Fibroblast of skin of scalp (primary cell): ENCODE data around the gene RPL15. TPM values are rescaled to one million over a fixed set of nuclear protein-coding genes. Genes with fewer than 3 reads are reported as not detected.
"Not testable (repeated sequence)": the region's sequence is repeated elsewhere in the genome, so short reads cannot be mapped to it uniquely, and the experiment has no call there.

Experiments used
- DNase-seq: peaks from one replicate; pipeline ENCODE4 v3.0.0-alpha.2; 2013
- polyA plus RNA-seq, 2 experiments: library from polyadenylated mRNA; unstranded; fragments of 120-200 nt; gene quantifications; one replicate each; pipeline ENCODE4 v1.2.1, GENCODE V29; 2013; ENCODE audit not compliant: insufficient read length in 2 of 2

RPL15 gene
- polyA plus RNA-seq (2013, experiment 1 of 2; ENCODE audit: insufficient read length): 2,128 TPM
- polyA plus RNA-seq (2013, experiment 2 of 2; ENCODE audit: insufficient read length): 2,033 TPM

DNA sequence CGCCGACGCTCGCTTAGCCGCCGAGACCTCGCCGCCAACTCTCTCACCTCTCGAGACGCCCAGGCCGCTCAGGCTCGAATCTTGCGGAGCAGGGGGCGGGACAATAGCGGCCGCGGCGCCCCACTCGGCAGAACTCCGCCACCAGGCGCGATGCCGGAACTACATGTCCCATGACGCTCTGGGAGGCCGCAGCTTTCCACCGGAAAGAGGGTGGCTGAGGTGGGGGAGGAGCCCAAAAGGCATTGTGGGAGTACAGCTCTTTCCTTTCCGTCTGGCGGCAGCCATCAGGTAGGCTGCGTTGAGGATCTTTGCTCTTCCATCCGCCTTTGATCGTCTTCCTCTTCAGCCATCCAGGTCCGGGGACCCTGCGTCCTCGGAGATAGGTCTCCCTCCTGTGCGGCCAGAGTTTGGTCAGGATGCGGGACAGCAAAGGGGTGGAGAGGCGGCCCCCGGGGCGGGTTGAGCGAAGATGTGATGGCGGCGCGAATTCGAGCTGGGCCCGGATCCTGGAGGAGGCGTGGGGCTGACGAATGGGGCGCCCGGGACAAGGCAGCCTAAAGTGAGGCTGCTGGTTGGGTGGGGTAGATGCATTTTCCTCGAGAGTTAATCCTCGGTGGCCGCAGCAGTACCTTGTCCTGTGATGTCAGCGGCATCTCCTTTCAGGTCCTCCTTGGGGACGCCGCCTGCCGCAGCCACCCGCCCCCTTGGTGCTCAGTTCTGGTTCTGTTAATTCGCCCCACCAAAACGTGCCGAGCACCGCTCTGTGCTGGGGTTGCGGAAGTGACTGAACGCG lies at the start of gene RPL15, which contains the start of gene NKIRAS1:
Gene RPL15, plus strand, starts transcription at position 247 of the 793 bp plus-strand sequence. CDS start 728 bp downstream, outside the sequence.
Gene NKIRAS1, minus strand, starts transcription at position 105 of the 793 bp plus-strand sequence. CDS start 6,086 bp downstream, outside the sequence.
- peak; percentile 98 for DNase-seq

DNA sequence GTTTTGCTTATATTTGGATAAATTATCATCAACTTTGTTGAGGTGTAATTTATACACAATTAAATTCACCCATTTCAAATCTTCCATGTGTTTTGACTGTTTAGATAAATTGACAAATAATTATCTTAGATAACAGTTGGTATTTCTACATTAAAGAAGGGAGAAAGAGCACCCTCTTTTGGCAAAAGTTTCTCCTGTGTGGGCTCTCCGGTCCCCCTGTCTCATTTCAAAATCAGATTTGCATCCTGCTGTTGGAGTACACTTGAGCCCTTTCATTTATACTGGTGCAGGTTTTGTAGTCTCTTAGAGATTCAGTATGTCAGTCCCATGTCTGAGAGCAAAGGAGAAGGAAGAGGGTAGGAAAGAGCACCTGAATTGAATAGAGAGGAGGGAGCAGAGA lies 49.5 kb upstream of the RPL15 start:
- no peak for DNase-seq

DNA sequence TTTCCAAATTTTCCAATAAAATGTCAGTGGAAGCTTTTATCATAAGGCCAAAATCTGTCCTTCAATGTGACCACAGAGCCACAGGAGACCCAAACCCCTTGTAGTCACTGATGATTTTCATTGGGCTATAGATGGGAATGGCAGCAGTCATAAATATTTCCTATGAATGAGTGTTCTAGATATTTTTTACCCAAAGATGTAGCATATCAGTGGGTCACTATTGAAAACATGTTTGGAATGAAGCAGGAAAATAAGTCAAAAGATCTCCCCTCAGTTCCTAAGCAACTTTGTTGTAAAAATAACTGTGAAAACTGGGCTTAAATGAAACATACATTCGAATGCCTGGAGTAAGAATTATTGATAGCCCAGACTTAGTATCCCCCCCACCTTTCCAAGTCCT lies 49.1 kb upstream of the RPL15 start:
- DNase-seq: peak; percentile 49

DNA sequence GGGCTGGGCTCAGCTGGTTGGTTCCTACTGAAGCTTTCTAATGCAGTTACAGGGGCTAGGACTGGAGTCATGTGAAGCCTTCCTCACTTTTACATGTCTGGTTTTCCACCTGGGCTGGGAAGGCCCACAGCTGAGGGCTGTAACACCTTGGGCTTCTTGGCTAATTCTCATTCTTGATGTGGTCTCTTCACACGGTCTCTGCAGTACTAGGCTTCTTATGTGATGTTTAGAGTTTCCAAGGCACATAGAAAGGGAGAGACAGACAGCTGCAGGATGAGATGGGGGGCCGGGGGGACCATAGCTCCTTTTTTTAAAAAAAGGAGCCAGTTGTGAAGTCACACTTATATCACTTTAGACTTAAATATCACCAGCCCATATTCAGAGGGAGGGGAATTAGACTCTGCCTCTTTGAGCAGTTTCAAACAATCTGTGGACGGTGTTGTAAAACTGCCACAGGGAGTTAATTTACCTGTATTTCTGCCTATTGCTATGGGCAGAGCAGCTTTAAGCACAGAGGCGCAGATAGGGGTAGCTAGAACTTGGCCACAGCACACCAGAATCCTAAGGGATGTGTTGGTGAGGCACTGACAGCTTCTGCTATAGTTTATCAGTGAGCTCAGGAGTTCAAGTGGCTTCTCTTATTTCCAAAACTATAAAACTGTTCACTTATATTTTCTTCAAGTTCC lies 46.8 kb upstream of the RPL15 start:
- DNase-seq: no peak

DNA sequence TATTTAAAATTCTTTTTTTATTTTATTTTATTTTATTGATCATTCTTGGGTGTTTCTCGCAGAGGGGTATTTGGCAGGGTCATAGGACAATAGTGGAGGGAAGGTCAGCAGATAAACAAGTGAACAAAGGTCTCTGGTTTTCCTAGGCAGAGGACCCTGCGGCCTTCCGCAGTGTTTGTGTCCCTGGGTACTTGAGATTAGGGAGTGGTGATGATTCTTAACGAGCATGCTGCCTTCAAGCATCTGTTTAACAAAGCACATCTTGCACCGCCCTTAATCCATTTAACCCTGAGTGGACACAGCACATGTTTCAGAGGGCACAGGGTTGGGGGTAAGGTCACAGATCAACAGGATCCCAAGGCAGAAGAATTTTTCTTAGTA lies 46.3 kb upstream of the RPL15 start:
- DNase-seq: not testable (repeated sequence)

DNA sequence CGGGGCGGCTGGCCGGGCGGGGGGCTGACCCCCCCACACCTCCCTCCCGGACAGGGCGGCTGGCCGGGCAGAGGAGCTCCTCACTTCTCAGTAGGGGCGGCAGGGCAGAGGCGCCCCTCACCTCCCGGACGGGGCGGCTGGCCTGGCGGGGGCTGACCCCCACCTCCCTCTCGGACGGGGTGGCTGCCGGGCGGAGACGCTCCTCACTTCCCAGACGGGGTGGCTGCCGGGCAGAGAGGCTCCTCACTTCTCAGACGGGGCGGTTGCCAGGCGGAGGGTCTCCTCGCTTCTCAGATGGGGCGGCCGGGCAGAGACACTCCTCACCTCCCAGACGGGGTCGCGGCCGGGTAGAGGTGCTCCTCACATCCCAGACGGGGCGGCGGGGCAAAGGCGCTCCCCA lies 45.6 kb upstream of the RPL15 start:
- not testable (repeated sequence) for DNase-seq

DNA sequence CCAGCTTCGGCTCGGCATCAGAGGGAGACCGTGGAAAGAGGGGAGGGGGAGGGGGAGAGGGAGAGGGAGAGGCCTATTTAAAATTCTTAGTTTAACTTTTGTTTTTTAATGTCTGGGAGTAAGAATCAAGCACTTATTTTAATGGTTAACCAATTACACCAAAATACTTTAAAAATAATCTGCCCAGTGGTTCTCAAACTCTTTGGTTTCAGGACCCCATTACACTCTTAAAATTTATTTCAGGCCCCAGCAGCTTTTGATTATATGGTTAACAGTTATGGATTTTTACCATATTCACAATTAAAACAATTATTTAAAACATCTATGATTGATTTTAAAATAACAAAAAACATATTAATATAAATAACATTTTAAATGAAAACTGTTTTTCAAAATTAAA lies 44.6 kb upstream of the RPL15 start:
- DNase-seq: no peak

DNA sequence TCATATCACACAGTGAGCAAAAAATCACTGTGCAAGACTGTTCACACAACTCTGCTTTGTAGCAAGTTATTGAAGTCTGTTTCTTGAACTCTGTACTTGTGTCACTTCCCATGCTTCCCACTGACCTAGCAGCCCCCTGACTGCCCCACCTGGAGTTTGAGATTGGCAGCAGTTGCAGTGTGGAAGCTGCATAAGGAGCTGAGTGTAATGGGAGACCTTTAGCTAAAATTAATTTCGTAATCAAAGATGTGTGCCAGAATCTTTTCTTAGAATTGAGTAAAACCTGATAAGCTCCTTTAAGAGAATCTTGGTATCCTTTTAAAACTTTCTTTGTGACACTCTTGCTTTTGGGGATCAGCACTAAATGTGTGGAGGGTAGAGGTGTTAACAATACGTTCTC lies 43.0 kb upstream of the RPL15 start:
- peak; percentile 5 for DNase-seq

DNA sequence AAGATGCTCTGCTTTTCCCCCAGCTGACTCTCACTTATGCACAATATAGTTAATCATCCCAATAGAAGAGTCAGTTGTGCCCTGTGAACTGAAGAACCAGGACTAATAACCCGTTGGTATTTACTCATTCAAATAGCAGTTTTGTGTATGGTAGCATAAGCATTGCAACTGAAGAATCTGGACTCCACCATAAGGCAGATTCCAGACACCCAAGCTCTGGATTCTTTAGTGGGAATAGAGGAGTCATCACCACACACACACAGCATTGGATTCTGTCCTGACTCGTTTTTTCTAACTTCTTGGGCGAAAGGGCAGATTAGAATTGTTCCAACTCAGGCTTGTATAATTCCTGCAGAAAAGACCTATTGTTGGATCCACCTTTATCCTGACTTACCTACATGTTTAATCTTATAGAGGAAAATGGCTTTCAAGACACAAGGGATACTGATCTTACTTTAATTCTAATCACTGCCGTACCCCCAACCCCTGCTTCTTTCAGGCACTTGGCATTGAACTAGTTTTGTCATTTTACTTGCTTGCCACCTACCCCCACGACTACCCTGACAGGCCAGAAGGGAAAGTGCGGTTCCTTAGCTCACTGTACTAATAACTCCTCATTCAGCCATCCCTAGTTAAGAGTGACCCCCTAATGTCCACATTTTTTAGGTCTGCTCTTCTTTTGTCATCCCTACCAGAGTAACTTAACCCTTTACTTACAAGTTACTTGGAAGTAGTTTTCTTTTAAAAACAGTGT lies 42.4 kb upstream of the RPL15 start:
- peak; percentile 91 for DNase-seq

DNA sequence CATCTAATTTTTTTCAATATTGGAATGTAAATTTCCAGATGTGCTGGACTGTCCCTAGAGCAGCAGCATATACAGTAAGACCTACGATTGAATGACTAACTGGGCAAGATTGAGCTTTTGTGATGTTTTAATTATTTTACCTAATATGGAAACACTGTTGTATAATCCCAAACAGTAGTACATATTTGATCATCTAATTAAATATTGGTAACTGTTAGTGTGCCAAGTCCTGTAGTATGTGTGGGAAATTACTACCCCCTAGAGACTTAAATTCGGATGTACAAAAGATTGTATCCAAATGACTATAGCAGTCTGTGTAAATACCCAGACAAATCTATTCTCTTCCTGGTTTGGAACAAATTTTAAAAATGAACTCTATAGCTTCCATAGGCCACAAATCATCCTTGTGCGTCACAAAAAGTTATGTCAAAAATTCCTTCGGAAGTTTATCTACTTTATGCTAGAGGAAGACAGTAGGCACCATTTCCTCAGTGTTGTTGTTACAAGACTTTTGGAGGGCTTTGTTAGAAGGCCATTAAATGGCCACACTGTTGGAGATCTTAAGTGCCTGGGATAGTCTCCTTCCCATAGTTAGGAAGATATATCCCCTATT lies 41.7 kb upstream of the RPL15 start:
- DNase-seq: peak; percentile 86

DNA sequence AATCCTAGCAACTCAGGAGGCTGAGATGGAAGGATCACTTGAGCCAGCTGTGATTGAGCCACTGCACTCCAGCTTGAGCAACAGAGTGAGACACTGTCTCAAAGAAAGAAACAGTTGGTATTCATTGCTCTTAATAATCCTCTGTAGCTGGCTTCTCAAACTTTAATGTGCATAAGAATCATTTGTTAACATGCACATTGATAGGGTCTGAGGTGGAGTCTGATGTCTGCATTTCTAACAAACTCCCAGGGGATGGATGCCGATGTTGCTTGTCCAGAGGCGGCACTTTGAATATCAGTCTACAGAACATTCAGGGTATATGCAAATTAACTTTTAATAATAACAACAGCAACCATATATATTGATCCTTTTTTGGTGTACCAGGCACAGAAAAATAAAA lies 40.0 kb upstream of the RPL15 start:
- peak; percentile 52 for DNase-seq

DNA sequence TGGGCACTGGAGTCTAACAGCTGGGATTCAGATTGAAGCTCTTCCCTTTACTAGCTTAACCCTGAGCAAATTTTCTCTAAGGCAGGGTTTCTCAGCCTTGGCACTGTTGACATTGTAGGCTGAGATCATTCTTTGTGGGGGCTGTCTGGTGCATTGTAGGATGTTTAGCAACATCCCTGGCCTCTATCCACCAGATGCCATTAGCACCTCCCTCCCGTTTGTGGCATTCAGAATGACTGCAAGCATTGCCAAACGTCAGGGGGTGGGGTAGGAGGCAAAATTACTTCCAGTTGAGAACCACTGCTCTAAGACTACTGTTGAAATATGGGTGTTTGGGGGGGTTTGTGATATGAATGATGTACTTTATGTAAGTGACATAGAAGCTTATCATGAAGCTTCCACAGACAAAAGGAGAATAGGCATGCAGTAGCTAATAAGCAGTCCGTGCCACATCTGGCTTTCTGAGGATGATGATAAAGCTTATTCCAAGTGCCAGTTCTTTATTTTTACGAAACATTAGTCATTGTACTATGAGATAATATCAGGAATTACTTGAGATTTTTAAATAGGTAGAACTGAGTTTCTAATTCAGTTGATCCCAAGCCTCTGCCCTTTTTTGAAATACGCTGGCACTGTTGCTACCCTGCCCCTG lies 39.5 kb upstream of the RPL15 start:
- peak; percentile 94 for DNase-seq

DNA sequence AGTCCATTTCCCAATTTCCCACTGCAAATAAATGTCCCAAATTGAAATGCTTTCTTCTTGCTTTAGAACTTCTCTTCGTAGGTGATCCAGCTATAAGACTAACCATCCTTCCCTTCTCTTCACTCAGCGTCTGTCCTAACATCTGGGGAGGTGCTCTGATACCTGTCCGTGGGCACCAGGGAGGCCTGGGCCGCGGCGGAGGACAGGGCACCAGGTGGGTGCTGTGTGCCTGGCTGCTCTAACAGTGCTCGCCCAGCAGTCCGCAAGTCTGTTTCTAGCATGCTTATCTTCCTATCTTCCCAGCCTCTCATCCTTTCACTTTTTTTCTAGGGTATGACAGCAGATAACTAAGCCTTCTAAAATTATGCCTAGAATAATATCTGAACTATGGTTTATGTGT lies 37.4 kb upstream of the RPL15 start:
- DNase-seq: no peak

DNA sequence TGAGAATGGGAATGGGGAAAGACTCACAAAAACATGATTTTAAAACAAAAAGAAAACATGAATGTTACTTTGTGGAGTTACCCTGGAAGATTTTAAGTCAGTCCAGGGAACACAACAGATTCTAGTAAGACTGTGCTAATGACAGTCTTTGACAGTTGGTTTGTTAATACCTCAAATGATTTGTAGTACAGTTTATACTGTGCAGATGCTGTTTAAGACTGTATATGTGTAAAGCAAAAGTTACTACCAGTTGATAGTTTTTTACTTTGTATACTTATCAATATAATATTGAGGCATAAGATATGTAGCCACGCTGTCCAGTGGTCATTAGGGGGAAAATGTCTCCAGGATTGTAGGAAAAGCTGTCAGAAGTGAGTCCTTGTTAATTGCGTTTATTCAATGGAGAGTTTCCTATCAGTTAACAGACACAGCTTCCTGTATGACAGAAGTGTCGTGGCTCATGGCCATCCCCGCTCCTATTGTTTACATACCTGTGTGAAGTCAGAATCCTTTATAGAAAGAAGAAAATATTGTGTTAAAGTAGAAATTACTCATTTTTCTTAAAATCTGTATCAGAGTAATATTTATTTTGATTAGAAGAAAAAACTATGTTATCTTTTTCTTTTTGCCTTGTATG lies 36.1 kb upstream of the RPL15 start:
- no peak for DNase-seq

DNA sequence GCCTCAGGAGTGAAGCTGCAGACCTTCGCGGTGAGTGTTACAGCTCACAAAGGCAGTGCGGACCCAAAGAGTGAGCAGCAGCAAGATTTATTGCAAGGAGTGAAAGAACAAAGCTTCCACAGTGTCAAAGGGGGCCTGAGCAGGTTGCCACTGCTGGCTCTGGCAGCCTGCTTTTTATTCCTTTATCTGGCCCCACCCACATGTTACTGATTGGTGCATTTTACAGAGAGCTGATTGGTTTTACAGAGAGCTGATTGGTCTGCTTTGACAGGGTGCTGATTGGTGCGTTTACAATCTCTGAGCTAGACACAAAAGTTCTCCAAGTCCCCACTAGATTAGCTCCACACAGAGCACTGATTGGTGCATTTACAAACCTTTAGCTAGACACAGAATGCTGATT lies 34.9 kb upstream of the RPL15 start:
- not testable (repeated sequence) for DNase-seq

DNA sequence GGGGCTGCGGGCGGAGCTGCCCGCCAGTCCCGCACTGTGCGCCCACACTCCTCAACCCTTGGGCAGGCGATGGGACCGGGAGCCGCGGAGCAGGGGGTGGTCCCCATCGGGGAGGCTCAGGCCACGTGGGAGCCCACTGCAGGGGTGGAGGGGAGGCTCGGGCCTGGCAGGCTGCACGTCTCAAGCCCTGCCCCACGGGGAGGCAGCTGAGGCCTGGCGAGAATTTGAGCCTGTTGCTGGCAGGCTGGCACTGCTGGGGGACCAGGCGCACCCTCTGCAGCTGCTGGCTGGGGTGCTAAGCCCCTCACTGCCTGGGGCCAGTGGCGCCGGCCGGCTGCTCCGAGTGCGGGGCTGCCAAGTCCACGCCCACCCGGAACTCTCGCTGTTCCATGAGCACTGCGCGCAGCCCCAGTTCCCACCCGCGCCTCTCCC lies 34.4 kb upstream of the RPL15 start:
- DNase-seq: no peak

DNA sequence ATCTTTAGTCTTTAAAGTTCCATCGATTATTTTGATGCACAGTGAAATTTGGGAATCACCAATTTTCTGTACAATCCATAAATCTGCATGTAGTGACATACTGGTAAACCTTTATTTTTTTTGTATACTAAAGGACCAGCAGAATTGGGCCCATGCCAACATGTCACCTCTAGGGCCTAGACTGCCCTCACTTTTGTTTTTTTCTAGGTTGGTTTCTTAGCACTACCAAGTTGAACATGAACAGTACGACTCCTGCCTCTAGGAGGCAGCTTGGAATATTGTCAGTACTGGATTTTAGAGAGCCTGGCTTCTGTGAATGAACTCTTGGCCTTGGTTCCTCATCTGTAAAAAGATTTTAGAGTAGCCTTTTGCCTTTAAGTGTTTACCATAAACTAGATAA lies 32.5 kb upstream of the RPL15 start:
- DNase-seq: no peak

DNA sequence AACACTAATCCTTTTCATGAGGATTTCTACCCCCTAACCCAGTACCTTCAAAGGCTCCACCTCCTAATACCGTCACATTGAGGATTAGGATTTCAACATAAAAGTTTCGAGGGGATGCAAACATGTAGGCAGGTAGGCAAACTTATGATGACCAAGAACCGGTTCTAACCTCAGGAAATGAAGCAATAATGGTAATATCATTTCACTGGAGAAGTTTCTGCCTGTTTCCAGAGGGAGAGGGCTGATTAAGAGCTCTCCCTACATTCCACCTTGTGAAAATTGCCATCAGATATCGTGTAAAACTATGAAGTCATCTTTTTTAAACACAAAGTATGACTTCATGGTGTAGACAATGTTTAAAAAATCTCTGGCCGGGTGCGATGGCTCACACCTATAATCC lies 31.7 kb upstream of the RPL15 start:
- DNase-seq: no peak

DNA sequence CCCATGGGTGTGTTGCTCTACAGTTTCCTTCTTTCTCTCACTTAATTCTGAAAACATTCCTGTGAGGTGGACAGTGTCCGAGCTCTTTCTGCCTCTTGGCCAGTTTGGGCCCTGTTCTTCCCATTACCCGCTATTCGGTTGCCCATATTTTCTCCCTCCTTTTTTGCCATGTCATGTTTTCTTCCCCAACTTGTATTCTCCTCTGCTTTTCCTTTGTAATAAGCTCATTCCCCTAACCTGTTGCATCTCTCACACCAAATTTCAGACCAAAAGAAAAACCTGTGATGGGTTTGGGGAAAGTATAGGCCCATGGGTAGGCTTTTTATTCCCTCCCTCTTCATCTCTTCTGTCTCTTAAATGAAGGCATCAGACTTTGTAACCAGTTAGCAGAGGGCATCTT lies 30.6 kb upstream of the RPL15 start:
- DNase-seq: no peak

DNA sequence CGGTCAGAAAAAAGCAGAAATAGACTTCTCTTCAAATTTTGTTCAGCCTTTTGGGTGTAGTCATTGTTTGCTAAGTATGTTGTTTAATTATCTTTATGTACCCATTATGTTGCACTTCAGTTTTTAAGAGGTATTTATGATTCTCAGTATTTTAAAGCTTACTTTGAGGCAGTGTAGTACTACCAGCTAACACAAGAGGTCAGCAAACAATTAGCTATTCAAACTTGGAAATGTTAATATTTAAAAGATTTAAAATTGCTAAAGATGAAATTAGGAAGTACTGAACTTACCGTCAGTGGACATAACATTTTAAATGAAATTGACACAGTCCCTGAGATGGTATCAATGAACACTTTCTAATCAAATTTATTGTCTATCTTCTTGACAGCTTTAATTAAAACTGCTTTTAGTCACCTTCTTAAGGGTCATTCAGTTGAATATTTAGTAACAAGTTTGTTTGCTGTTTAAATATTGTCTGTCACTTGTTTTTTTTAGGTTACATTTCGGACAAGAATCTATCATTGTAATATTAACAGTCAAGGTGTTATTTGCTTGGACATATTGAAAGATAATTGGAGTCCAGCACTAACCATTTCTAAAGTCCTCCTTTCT lies 28.2 kb upstream of the RPL15 start:
- DNase-seq: peak; percentile 45

DNA sequence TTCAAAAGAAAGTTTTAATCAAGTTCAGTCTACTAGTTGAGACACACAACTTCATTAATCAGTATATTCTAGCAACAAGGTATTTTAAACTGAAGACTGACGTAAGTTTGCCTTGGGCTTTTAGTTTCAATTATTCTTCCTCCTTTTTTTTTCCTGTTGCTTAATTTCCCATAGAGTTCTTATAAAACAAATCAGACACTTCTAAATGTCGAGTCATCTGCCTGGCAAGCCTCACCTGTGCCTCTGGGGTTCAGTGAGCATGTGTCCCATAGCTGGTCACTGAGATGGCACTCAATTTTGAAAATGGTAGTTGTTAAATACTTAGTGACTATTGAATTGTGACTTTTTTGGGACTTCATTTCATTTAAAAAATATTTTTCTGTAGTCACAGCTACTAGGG lies 27.5 kb upstream of the RPL15 start:
- DNase-seq: no peak
